Gastroesophageal sphincter (tissue), 4 donors: ENCODE results near the gene ADAMTS2. TPM values are rescaled to one million over a fixed set of nuclear protein-coding genes. Genes with fewer than 3 reads are reported as not detected.

Experiments used
- ATAC-seq: fragments of 150-250 bp; one replicate; pipeline ENCODE4 v1.9.1; 2016; ENCODE audit warnings: mild to moderate bottlenecking, moderate library complexity
- H3K27ac ChIP-seq, 4 donors: fragments of 200-600 bp; sonication (generic) in 3 of 4; 1 replicate in 3 of 4; 2 replicates in 1 of 4; pipeline ENCODE4 v1.5.1; 2016 to 2019
- H3K27me3 ChIP-seq: fragments of 200-600 bp; sonication (generic); one replicate; pipeline ENCODE4 v1.5.1; 2019
- H3K36me3 ChIP-seq, 2 donors: fragments of 200-600 bp; sonication (generic); one replicate each; pipeline ENCODE4 v1.5.1; 2019; ENCODE audit warnings: control low read depth in 1 of 2
- H3K4me1 ChIP-seq, 3 donors: fragments of 200-600 bp; sonication (generic); 1 replicate in 2 of 3; 2 replicates in 1 of 3; pipeline ENCODE4 v1.5.1; 2016 to 2019; ENCODE audit warnings: control low read depth in 2 of 3
- H3K4me3 ChIP-seq, 2 donors: fragments of 200-600 bp; sonication (generic); one replicate each; pipeline ENCODE4 v1.5.1; 2019; ENCODE audit warnings: mild to moderate bottlenecking in 1 of 2, moderate library complexity in 1 of 2
- H3K9me3 ChIP-seq, 3 donors: fragments of 200-600 bp; sonication (generic); one replicate each; pipeline ENCODE4 v1.5.1; 2017 to 2019; ENCODE audit warnings: control low read depth in 2 of 3
- EP300 ChIP-seq: sonication (generic); formaldehyde crosslinking; IDR thresholded peaks from one replicate; pipeline ENCODE4 v1.6.1; 2017; ENCODE audit warnings: antibody characterized with exemption, mild to moderate bottlenecking
- POLR2A ChIP-seq, 2 donors: fragments of 450-650 bp; IDR thresholded peaks; one replicate each; pipeline ENCODE4 v1.6.1; 2017; ENCODE audit warnings: antibody characterized with exemption in 2 of 2, mild to moderate bottlenecking in 2 of 2, moderate library complexity in 1 of 2
- POLR2AphosphoS5 ChIP-seq: sonication (generic); formaldehyde crosslinking; IDR thresholded peaks from one replicate; pipeline ENCODE4 v1.6.1; 2017; ENCODE audit warnings: antibody characterized with exemption
- WGBS, 2 donors: methylation state at CpG; one replicate each; pipeline ENCODE4 v1.1.5; 2018; ENCODE audit warnings: low coverage in 1 of 2; 5-methylcytosine and 5-hydroxymethylcytosine counted together
- total RNA-seq, 4 donors: library from RNA; depleted of rRNA; stranded (reverse); fragments of >200 nt; gene quantifications; one replicate each; pipeline ENCODE4 v1.1.0, GENCODE V29; 2016
- TF ChIP-seq, protein P1 (sequence below), 4 experiments: fragments of 200-600 bp in 2 of 4; fragments of 450-650 bp in 2 of 4; sonication (generic) in 1 of 4; IDR thresholded peaks; one replicate each; pipeline ENCODE4 v1.5.1; 2017 to 2019; ENCODE audit warnings: antibody characterized with exemption in 4 of 4, mild to moderate bottlenecking in 2 of 4, moderate library complexity in 2 of 4

ADAMTS2 gene
- total RNA-seq, 4 donors from 2014 or later = 14.8 to 24.8 (median 22.6) TPM

DNA sequence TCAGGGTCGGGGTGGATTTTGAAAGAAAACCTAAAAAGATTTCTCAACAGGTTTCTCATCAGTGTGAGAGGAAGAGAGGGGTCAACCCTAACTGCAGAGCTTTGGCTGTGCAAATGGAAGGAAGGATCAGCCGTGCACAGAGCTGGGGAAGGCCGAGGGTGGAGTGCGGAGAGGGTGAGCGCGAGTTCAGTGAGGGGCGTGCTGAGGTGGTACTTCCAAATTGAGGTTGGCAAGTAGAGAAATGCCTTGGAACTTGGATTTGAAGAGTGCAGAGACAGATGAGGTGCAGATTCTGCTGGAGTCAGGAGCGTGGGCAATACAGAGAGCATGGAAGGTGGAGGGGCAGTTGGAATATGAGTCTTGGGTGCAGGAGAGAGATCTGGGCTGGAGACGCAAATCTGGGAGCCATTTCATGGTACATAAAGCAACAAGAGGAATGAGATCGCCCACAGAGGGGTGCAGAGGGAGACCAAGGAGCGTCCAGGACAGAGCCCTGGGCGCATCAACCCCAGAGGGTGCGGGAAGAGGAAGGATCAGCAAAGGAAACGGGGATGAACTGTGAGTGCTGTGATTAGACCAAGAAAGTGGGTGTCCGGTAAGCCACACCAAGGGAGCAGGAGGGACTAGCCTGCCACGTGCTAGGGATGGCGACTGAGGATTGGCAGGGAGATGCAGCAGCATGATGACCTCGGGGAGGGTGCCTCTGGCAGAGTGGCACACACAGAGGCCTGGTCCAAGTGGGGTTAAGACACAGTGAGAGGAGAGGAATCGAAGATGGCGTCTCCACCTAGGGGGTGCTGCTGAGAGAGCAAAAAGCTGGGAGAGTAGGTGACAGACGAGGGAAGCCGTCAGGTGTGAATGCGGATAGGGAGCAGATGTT lies 105.8 kb downstream of the ADAMTS2 start:
- Histone ChIP-seq H3K27me3 (no peaks in the 10 kb centered on the region), H3K36me3 (no peaks in the 10 kb centered on the region), H3K9me3 (peaks cover 0 to 11% (median 0%) of the 10 kb centered on the region in 3 donors), H3K27ac (no peak overlapping the region), H3K4me3 (no peak overlapping the region), H3K4me1 (peaks cover 0 to 22% (median 6%) of the 10 kb centered on the region in 3 donors)
- WGBS, 2 donors = 88 to 94% methylated on average over 9 to 22 of the region's 23 CpGs
- no peak for ATAC-seq
- TF ChIP-seq POLR2AphosphoS5 = no peak
- TF ChIP-seq, protein P1, sequence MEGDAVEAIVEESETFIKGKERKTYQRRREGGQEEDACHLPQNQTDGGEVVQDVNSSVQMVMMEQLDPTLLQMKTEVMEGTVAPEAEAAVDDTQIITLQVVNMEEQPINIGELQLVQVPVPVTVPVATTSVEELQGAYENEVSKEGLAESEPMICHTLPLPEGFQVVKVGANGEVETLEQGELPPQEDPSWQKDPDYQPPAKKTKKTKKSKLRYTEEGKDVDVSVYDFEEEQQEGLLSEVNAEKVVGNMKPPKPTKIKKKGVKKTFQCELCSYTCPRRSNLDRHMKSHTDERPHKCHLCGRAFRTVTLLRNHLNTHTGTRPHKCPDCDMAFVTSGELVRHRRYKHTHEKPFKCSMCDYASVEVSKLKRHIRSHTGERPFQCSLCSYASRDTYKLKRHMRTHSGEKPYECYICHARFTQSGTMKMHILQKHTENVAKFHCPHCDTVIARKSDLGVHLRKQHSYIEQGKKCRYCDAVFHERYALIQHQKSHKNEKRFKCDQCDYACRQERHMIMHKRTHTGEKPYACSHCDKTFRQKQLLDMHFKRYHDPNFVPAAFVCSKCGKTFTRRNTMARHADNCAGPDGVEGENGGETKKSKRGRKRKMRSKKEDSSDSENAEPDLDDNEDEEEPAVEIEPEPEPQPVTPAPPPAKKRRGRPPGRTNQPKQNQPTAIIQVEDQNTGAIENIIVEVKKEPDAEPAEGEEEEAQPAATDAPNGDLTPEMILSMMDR (IDR thresholded peaks at IDR 0.05) = no peak
- no peak for TF ChIP-seq EP300
- no peak for TF ChIP-seq POLR2A (IDR thresholded peaks at IDR 0.05)

DNA sequence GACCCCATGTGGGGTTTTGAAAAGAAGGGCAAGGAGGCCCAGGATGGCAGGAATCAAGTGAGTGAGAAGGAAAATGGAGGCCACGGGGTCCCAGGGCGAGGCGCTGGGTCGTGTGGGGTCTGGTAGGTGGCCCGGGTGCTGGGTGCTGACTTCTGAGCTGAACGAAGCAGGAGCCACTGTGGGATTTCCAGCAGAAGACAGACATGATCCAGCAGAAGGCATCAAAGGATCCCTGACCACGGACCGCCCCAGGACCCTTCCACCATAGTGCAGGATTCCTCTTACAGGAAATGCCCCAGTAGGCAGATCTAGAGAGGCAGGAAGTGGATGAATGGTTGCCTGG lies 106.7 kb downstream of the ADAMTS2 start:
- no peak for ATAC-seq
- H3K36me3 ChIP-seq = no peaks in the 10 kb centered on the region
- H3K27me3 ChIP-seq = no peaks in the 10 kb centered on the region
- peaks cover 0 to 22% (median 6%) of the 10 kb centered on the region in 3 donors for H3K4me1 ChIP-seq
- 96 to 100% methylated on average over 2 to 3 of the region's 8 CpGs for WGBS, 2 donors
- no peak overlapping the region for H3K27ac ChIP-seq
- TF ChIP-seq, protein P1 (IDR thresholded peaks at IDR 0.05) = no peak
- TF ChIP-seq EP300 (no peak), POLR2AphosphoS5 (no peak), POLR2A (IDR thresholded peaks at IDR 0.05) (no peak)
- H3K4me3 ChIP-seq = no peak overlapping the region
- peaks cover 0 to 11% (median 0%) of the 10 kb centered on the region in 3 donors for H3K9me3 ChIP-seq

DNA sequence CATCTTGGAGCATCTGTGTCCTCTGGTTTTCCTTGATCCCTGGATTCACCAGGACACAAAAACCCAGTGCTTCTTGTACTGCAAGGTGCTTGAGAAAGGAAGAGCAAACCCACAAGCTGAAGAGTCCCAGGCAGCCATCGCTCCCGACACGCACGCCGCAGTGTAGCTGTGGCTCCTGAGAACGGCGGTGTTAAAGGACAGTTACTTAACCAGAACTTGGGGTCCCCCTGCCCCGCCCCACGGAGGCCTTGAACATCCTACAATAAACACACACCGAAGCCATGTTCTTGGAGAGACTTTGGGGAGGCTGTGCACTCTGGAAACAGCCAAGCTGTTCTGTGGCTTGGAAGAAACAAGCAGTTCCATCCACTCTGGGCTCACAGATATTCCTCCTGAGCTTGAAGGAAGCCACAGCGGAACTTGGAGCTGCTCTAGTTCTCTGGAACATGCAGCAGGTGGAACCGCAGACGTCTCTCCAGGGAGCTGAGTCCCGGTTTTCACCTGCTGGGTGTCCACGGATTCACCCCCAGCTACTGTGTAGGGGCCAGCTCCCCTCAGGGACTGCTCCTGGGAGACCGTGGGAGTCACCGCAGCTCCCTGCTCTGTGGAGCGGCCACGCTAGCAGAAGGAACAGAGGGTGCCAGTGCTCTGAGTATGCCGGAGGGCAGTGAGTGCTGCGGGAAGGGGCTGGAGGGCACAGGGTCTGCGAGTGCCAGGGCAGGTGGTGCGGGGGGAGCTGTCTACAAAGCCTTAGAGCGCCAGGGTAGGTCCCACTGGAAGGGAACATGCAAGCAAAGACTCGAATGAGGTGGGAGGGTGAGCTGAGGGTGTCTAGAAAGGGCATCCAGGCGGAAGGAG lies 107.3 kb downstream of the ADAMTS2 start:
- ATAC-seq = no peak
- Histone ChIP-seq H3K27ac (no peak overlapping the region), H3K27me3 (no peaks in the 10 kb centered on the region), H3K36me3 (no peaks in the 10 kb centered on the region), H3K4me1 (peaks cover 0 to 19% (median 6%) of the 10 kb centered on the region in 3 donors), H3K4me3 (no peak overlapping the region), H3K9me3 (peaks cover 0 to 11% (median 0%) of the 10 kb centered on the region in 3 donors)
- TF ChIP-seq EP300 (no peak), POLR2AphosphoS5 (no peak), POLR2A (IDR thresholded peaks at IDR 0.05) (no peak)
- TF ChIP-seq, protein P1 (IDR thresholded peaks at IDR 0.05) = no peak
- 80 to 94% methylated on average over 1 to 4 of the region's 26 CpGs for whole genome bisulfite sequencing, 2 donors

DNA sequence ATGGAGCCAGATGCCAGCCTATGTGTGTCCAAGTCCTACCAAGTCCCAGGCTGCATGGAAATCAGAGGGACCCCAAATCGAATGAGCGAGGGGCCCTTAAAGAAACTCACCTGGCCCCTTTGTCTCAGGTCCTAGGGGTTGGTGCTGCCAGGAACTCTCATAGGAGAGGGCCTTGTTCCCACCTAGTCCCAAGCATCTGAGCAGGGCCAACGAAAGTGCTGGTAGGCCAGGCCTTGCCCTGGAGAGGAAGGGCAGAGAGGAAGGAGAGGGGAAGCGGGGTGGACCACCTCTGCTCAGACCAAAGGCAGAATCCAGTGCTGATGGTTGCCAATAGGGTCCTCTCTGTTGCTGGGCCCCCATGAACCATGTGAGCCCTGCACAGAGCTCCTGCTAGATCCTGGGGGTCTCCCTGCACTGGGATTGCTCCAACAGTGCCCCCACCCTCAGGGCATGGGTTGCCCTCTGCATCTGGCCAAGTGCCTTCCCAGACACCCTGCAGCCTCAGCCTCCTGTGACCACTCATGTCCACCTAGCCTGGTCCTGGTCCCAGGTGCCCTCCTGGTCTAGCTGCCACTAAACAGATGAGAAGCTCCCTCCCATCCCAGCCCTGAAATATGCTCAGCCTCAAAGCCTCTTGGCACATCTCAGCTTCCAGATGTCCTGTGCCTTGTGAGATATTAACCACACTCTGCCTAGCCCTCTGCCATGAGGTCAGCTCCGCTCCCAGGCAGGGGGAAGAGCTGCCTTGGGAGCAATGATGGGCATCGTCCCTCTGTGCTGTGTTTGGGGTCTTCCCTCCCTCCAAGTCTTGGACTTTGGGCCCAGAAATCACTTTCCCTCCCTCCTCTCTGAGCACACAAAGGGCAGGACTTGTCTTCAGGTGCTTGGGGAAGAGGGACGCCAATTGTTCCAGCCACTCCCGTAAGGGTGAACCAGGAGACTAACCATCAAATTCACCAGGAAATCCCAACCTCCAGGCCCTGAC lies 109.6 kb downstream of the ADAMTS2 start:
- 80% methylated on average over 1 of the region's 8 CpGs; no CpG with 5 or more reads in 1 of the 2 donors for WGBS, 2 donors
- Histone ChIP-seq H3K4me1 (peaks cover 0 to 2% (median 0%) of the 10 kb centered on the region in 3 donors), H3K27me3 (no peaks in the 10 kb centered on the region), H3K4me3 (no peak overlapping the region), H3K27ac (no peak overlapping the region), H3K36me3 (no peaks in the 10 kb centered on the region), H3K9me3 (peaks cover 0 to 11% (median 0%) of the 10 kb centered on the region in 3 donors)
- no peak for ATAC-seq
- TF ChIP-seq, protein P1 (IDR thresholded peaks at IDR 0.05) = no peak
- TF ChIP-seq POLR2A (IDR thresholded peaks at IDR 0.05) (no peak), POLR2AphosphoS5 (no peak), EP300 (no peak)
